ENCODE data around the gene TBCCD1. TPM values are rescaled to one million over a fixed set of nuclear protein-coding genes. Genes with fewer than 3 reads are reported as not detected.

The TBCCD1 gene, protein sequence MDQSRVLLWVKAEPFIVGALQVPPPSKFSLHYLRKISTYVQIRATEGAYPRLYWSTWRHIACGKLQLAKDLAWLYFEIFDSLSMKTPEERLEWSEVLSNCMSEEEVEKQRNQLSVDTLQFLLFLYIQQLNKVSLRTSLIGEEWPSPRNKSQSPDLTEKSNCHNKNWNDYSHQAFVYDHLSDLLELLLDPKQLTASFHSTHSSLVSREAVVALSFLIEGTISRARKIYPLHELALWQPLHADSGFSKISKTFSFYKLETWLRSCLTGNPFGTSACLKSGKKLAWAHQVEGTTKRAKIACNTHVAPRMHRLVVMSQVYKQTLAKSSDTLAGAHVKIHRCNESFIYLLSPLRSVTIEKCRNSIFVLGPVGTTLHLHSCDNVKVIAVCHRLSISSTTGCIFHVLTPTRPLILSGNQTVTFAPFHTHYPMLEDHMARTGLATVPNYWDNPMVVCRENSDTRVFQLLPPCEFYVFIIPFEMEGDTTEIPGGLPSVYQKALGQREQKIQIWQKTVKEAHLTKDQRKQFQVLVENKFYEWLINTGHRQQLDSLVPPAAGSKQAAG
- 4.4 TPM for polyA plus RNA-seq (2012; ENCODE audit: low read depth, missing spikeins)

GRCh38 chr3:186567072-186567921 is at the start of gene TBCCD1:
Gene TBCCD1, minus strand, starts transcription at chr3:186567339. Its CDS starts 3,010 bp downstream, at chr3:186564329.
- peak; percentile 97 for FAIRE-seq
- peak; percentile 77 for DNase-seq (ENCODE audit: insufficient read length, low spot score)
- TF ChIP-seq PAX5 (IDR thresholded peaks at IDR 0.05; ENCODE audit: insufficient read depth, low read length, severe bottlenecking) (peak; percentile 84), TAF1 (IDR thresholded peaks at IDR 0.05; ENCODE audit: low read depth, low read length) (peak; percentile 91), POLR2AphosphoS5 (IDR thresholded peaks at IDR 0.05; ENCODE audit: low read depth, low read length) (peak; percentile 94), SPI1 (IDR thresholded peaks at IDR 0.05; ENCODE audit: low read depth, low read length) (no peak), POLR2A (IDR thresholded peaks at IDR 0.05; ENCODE audit: low read depth, low read length) (peak; percentile 97), POU2F2 (IDR thresholded peaks at IDR 0.05; ENCODE audit: low read depth, low read length) (peak; percentile 52)

DNA sequence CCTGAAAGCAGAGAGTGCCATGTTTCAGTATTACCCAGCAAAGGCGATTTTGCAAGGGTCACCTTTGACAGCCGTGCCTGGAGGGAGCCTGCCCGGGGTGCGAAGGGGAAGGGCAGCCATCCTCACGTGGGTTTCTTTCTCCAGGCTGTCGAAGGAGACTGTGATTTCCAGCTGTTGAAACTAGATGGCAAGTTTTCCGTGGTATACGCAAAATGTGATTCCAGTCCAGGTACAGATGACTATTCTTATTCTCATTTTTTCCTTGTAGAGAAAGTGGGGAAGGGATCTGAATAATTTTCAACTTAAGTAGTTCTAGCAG is 49.1 kb upstream of the TBCCD1 start:
- DNase-seq (ENCODE audit: insufficient read length, low spot score) (no peak), FAIRE-seq (no peak)
- TF ChIP-seq TAF1 (IDR thresholded peaks at IDR 0.05; ENCODE audit: low read depth, low read length), result no peak
- no peak for TF ChIP-seq PAX5 (IDR thresholded peaks at IDR 0.05; ENCODE audit: insufficient read depth, low read length, severe bottlenecking)
- no peak for TF ChIP-seq POLR2A (IDR thresholded peaks at IDR 0.05; ENCODE audit: low read depth, low read length)
- no peak for TF ChIP-seq SPI1 (IDR thresholded peaks at IDR 0.05; ENCODE audit: low read depth, low read length)
- TF ChIP-seq POU2F2 (IDR thresholded peaks at IDR 0.05; ENCODE audit: low read depth, low read length), result no peak
- TF ChIP-seq POLR2AphosphoS5 (IDR thresholded peaks at IDR 0.05; ENCODE audit: low read depth, low read length), result no peak

- TF ChIP-seq TAF1 (IDR thresholded peaks at IDR 0.05; ENCODE audit: low read depth, low read length) (no peak), POLR2AphosphoS5 (IDR thresholded peaks at IDR 0.05; ENCODE audit: low read depth, low read length) (no peak), POLR2A (IDR thresholded peaks at IDR 0.05; ENCODE audit: low read depth, low read length) (no peak)
- FAIRE-seq, result peak; percentile 98
- peak; percentile 67 for DNase-seq (ENCODE audit: insufficient read length, low spot score)
Observed at GRCh38 chr3:186614597-186615483, 47.7 kb upstream of the TBCCD1 start.

DNA sequence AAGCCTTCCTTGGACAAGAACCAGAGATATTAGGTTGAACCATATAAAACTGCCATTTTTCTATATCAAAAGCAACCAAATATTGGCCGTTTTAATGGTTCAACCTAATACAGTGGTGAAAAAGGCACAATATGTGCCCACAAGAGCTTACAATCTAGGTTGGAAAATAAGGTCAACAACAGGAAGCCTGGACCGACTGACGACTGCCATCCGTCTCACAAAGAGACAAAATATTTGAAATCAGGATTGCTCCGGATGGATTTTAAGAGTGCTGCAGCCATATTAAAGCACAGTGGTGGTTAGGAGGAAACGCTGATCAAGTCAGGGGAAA is 47.1 kb upstream of the TBCCD1 start:
- TF ChIP-seq PAX5 (IDR thresholded peaks at IDR 0.05; ENCODE audit: insufficient read depth, low read length, severe bottlenecking) (no peak), TAF1 (IDR thresholded peaks at IDR 0.05; ENCODE audit: low read depth, low read length) (no peak), POLR2A (IDR thresholded peaks at IDR 0.05; ENCODE audit: low read depth, low read length) (no peak), POU2F2 (IDR thresholded peaks at IDR 0.05; ENCODE audit: low read depth, low read length) (no peak), SPI1 (IDR thresholded peaks at IDR 0.05; ENCODE audit: low read depth, low read length) (no peak), POLR2AphosphoS5 (IDR thresholded peaks at IDR 0.05; ENCODE audit: low read depth, low read length) (no peak)
- no peak for DNase-seq (ENCODE audit: insufficient read length, low spot score)
- FAIRE-seq, result no peak

- TF ChIP-seq PAX5 (IDR thresholded peaks at IDR 0.05; ENCODE audit: insufficient read depth, low read length, severe bottlenecking), result no peak
- TF ChIP-seq POU2F2 (IDR thresholded peaks at IDR 0.05; ENCODE audit: low read depth, low read length), result no peak
- TF ChIP-seq SPI1 (IDR thresholded peaks at IDR 0.05; ENCODE audit: low read depth, low read length), result no peak
- no peak for TF ChIP-seq POLR2AphosphoS5 (IDR thresholded peaks at IDR 0.05; ENCODE audit: low read depth, low read length)
- TF ChIP-seq TAF1 (IDR thresholded peaks at IDR 0.05; ENCODE audit: low read depth, low read length), result no peak
- no peak for TF ChIP-seq POLR2A (IDR thresholded peaks at IDR 0.05; ENCODE audit: low read depth, low read length)
- DNase-seq (ENCODE audit: insufficient read length, low spot score) (no peak), FAIRE-seq (no peak)
Observed at GRCh38 chr3:186613637-186614265, 46.6 kb upstream of the TBCCD1 start.

- TF ChIP-seq PAX5 (IDR thresholded peaks at IDR 0.05; ENCODE audit: insufficient read depth, low read length, severe bottlenecking), result no peak
- no peak for TF ChIP-seq POLR2A (IDR thresholded peaks at IDR 0.05; ENCODE audit: low read depth, low read length)
- no peak for TF ChIP-seq TAF1 (IDR thresholded peaks at IDR 0.05; ENCODE audit: low read depth, low read length)
- TF ChIP-seq POU2F2 (IDR thresholded peaks at IDR 0.05; ENCODE audit: low read depth, low read length), result no peak
- TF ChIP-seq SPI1 (IDR thresholded peaks at IDR 0.05; ENCODE audit: low read depth, low read length), result no peak
- no peak for TF ChIP-seq POLR2AphosphoS5 (IDR thresholded peaks at IDR 0.05; ENCODE audit: low read depth, low read length)
- DNase-seq (ENCODE audit: insufficient read length, low spot score) (no peak), FAIRE-seq (no peak)
Observed at GRCh38 chr3:186612721-186613636, 45.8 kb upstream of the TBCCD1 start, which contains the start of gene AHSG. Gene AHSG, plus strand, starts transcription at chr3:186613060. Its CDS starts 82 bp downstream, at chr3:186613142.

- TF ChIP-seq POU2F2 (IDR thresholded peaks at IDR 0.05; ENCODE audit: low read depth, low read length) (no peak), POLR2AphosphoS5 (IDR thresholded peaks at IDR 0.05; ENCODE audit: low read depth, low read length) (no peak), TAF1 (IDR thresholded peaks at IDR 0.05; ENCODE audit: low read depth, low read length) (no peak), PAX5 (IDR thresholded peaks at IDR 0.05; ENCODE audit: insufficient read depth, low read length, severe bottlenecking) (no peak)
- FAIRE-seq, result no peak
- DNase-seq (ENCODE audit: insufficient read length, low spot score), result no peak
Observed at GRCh38 chr3:186612065-186612464, 44.9 kb upstream of the TBCCD1 start.
